ENCODE measurements around the gene CHIT1.

Gene CHIT1

DNA sequence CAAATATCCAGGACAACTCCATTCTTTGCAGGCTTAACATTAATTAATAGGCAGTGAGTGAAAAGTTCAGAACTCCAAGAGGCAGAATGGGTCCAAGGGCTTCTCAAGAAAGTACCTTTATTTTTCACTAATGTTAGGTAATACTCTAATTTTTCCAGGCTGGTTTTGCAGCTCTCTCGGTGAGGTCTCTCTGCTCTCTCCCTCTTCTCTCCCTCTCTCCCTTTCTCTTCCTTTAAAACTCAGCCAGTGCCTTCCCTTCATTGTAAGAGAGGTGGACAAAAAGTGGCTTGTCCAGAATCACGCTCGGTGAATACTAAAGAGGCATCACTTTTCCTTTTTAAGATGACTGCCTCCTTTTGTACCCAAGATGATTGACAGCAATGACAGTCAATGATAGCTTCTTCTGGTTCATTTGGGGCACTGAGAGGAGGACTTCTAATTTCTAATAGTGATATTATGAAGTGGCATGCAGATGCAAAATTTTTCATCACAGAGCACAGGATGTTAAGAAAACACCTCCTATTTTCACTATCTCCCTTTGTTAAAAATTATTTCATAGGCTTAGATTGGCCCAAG lies 41.7 kb downstream of the CHIT1 start:
- no peak for DNase-seq

DNA sequence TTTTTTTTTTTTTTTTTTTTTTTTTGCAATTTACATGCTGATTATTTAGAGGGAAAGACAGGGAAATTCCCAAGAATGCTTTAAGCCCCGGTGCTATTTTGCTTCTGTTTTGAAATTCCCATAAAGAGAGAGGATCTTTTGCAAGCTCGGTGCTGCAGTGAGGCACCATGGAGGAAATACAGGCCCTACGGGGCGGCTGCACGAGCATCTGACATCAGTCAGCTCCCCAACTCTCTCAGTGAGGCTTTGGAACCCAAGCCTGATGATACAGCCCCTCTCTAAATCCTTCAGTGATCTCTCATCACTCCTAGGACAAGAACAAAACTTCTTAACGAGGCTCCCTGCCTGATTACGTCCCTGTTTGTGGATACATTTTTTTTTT lies 42.2 kb downstream of the CHIT1 start:
- no peak for DNase-seq

DNA sequence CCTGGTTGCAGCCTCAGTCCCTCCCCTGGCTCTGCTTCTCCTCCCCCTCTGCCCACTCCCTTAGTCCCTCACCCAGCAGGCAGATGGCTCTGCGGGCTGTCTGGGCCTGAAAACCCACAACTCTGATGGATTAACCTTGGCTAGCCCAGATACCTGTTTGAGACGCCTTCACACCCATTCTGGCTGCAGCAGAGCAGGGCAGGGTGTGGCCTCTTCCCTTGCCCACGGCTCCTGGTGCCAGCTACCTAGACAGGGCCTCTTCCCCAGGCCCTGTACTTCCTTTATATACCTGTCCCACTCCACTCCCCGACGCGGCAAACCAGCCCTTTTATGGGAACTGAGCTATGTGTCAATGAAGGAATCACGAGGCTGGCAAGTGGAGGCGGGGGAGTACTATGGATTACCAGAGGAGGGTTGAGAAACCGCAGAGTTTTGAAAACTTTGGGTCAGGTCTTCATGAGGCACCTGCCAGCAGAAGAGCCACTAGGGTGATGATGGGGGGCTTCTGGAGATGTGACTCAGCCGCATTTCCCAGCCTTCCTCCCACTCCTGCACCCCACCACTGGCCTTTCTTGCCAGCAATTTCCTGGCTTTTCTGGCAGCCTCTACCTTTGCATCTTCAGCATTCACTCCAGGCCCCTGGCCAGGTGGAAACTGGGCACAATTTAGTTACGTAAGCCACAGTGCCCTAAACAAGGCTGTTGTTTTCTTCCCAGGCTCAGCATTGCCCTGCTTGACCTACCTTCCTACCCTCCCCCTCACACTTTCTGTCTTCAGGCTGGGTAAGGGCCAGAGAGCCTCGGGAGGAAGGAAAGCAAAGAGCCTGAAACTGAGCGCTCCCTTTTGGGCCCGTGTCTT lies 42.8 kb downstream of the CHIT1 start, which contains the start of gene CHI3L1:
TSS of gene CHI3L1 (minus strand) at position 259 of the 858 bp plus-strand sequence. CDS start at position 178, 81 bp downstream.
- no peak for DNase-seq

DNA sequence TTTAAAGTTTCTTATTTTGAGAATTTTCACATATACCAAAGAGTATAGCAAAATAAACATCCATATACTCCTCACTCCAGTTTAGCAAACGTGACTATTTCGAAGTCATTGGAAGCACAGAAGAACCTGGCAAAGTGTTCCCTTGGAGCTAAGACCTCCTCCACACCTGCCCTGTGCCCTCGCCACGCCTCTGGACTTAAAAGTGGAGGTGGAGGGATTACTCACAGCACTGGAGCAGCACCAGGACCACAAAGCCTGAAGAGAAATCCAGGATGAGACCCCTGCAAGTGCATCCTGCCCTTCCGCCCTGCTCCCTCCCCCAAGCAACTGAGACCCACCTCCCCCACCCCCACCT lies 43.4 kb downstream of the CHIT1 start:
- DNase-seq: no peak

DNA sequence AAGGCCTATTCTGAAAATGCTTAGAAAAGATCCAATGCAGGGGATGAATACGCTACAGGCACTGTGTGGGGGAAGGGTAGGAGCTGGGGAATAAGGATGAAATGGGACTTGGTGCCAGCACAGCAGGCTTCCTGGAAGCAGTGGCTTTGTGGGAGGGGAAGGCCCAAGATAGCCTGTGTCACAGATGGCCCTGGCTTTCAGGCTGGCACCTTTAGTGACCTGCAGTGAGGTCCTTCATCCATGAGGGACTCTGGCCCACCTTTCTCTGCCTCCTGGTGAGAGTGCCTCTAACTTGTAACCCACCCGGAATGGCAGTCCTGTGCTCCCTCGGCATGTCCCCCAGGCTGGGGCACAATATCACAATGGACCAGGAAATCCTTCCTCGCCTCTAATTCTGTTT lies 43.9 kb downstream of the CHIT1 start:
- DNase-seq: no peak

DNA sequence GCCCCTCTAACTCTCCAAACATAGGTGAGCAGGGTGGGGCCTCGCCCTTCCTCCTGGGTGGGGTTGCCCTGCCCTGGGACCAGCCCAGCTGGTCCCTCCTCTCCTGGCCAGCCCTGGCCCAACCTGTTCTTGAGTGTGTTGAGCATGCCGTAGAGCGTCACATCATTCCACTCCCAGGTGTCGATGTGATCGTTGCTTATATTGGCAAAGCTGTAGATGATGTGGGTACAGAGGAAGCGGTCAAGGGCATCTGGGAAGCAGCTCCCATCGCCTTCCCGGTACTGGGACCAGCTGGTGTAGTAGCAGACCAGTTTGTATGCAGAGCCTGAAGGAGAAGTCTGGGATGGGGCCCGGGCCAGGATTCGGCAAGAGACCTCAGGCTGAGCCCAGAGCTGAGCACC lies 44.4 kb downstream of the CHIT1 start:
- no peak for DNase-seq

DNA sequence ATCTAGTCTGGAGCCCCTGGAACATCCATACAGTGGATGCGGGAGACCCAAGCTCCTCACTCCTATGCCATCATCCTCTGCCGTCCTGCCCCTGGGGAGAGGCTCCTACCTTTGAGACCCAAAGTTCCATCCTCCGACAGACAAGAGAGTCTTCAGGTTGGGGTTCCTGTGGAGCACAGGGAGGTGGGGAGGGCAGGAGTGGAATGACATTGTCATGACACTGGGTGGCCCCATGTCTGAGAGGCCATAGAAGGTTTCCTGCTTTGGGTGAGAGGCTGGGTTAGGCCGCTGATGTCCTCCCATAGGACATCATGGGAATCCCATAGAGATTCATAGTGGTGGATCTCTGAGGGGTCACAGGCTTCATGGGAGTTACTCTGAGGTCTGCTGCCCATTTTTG lies 45.0 kb downstream of the CHIT1 start:
- DNase-seq: no peak

DNA sequence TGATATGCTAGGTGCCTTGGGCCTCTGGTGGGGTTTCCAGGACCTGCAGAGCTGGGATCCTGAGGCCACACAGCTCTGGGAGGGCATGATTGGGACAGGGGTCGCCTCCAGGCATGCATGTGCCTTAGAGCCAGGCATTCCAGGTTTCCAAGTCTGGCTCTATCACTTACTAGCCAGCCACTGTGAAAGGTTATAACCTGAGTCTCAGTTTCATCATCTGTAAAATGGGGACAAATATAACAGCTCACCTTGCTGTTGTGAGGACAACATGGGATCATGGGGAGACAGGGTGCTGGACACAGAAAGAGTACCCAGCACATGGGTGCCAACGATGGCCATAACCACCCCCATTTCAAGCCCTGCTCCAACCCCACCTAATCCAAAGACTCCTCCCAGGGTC lies 45.6 kb downstream of the CHIT1 start:
- no peak for DNase-seq

DNA sequence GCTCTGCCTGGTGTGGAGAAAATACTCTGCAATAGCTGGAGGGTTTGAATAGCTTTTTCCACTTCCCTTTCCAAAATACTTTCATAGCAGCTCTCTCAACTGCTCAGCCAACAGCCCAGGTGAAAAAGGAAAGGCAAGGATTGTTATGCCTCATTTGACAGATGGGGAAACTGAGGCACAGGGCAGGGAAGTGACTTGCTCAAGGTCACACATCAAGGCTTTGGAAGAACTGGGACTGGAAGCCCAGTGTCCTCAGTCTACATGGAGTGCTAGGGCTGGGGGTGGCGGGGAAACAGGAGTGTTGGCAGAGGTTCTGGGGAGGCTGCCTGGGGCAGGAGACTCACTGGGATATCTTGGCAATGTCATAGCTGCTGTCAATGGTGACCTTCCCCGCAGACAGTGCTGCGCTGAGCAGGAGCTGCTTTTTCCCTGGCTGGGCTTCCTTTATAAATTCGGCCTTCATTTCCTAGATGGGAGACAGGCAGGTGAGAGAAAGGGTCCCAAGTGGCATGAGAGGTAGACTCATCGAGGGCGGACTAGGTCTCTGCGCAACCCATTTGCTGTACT lies 47.0 kb downstream of the CHIT1 start:
- no peak for DNase-seq

DNA sequence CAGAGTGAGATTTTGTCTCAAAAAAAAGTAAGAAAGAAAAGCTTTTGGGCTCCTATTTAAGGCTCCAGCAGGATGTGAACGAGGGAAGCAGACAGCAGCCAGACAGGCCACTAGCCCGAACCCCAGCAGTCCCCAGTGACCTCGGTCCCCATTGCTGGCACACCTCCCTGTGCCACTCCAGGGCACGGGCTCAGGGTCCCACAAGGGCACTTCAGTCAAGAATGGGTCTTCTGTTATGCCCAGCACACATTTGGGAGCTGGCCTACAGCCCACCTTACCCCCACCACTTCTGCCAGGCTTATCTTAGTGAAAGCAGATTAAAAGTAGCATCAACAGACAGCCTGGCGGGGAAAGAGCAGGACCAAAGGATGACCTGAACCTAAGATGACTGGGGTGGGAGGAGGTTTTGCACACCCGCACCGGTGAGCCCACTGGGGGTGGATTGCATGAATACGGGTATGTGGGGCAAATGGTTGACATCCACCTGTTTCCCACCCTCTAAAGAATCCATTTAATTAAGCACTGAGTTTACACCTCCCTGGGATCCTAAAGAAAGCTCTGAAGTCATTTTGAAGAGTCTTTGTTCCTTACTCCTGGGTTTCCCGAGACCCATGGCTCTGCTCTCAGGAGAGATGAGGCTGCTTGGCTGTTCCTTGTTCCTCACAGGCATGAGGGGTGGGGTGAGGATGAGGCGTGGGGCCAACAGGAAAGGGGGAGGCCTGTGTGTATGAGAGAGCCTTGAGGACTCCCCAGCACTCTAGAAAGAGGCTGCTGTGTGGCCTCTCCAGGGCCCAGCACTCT lies 47.7 kb downstream of the CHIT1 start:
- DNase-seq: no peak

DNA sequence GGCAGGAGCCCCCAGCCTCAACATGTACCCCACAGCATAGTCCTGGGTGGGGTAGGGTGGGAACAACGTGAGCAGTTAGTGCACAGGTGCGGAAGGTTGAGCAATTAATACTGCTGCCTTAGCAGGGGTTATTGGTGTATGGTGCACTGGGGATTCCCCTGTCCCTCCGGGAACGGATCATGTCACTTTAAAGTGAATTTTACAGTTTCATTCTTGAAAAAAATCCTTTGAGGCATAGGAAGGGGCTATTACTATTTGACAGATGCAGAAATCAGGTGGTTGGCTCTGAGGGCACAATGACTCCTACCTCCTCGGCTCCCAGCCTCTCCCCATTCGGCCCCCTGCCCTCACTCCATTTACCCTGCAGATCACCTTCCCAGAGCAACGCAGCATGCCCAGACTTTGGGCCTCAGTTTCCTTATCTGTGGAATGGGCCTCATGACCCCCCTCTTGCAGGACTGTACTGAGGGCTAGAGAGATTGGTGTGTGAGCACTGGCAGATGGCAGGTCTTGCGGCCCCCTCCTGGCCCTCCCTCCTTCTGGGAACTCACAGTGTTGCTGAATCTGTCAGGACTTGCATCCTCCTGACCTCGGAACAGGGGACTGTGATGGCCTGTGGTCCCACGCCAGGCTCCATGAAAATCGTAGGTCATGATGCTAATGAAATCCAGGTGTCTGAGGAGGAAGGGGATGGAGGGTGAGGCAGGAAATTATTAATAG lies 48.7 kb downstream of the CHIT1 start:
- DNase-seq: no peak

DNA sequence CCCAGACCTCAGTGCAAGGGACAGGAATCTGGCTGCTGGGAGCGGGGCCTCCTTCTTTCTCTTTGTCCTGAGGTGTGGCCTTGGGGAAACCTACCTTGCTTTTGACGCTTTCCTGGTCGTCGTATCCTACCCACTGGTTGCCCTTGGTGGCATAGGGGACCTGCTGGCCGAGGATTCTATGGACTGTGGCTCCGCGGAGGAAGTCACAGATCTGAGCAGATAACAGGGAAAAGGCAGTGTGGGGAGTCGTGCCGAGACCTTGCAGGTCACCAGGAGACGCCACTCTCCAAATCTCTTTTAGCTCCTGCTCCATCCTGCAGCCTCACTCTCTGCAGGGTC lies 49.8 kb downstream of the CHIT1 start:
- no peak for DNase-seq

DNA sequence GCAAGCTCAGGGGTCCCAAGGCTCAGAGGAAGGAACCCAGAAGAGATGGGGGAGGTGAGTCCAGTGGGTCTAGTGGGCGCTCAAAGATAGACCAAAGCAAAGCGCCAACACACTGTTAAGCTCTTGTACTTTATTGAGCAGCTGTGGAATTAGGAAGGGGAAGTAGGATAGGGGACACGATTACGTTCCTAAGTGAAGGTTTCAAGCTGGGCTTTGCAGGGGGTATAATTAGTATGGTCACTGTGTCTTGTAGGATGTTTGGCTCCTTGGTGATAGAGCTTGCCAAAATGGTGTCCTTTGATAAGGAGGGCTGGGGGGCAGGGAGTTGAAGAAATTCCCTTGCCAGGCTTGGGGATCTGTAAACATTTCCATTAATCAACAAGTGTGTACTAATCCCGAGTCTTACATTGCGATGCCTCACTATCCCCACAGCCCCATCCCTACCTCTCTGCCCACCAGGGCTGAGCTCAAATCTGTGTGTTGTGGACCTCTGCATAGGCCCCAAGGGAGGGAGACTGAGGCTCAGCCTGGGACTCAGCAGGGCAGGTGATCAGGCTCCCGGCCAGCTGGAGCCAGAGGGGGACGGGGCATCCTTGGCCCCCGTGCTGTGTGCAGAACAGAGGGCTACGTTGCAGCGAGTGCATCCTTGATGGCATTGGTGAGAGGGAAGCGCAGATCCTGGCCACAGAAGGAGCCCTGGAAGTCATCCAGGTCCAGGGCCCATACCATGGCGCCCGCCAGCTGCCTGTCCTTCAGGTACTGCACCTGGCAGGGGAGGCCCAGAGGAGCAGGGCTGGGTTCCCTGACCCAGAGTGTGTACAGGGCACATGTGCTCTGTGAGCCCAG lies 50.4 kb downstream of the CHIT1 start:
- DNase-seq: no peak

DNA sequence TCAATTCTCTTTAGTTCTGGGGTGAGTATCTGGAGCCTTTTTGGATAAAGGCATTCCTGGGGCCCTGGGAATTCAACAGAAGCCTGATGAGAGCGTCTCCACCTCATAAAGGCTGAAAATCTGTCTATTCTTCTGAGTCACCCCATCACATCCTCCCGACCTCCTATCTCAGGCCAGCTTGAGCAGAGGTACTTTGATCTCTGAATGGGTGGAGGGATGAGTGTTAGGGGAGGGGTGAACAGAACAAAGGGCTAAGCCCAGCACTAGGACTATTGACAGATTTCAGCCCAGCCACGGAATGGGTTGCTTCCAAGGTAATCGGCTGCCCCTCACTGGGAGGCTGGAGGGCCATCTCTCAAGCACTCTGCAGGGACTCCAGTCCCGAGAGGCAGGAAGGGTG lies 51.4 kb downstream of the CHIT1 start:
- no peak for DNase-seq

DNA sequence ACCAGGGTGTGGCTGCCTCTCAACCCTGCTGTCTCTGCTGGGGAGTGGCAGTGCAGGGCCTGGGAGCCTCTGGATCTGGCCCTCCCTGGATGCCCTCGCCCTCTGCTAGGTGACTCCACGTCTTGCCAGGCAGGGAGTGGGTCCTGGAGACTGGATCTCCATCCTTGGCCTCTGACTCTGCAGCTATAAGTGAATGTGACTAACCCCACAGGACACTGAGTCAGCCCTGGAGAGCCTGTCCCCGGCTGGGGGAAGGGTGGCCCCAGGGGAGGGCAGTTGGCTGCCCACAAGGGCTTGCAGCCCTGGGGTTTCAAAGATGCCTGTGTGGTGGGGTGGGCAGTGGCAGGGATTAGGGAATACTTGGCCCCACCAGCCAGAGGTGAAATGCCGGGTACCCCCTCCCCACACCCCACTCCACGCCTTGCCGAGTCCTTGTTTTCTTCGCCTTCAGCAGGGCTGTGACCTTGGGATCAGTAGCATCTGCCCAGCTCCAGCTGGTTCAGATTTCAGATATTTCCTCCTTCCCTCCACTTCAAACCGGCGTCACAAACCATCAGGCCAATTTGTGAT lies 51.9 kb downstream of the CHIT1 start:
- no peak for DNase-seq

DNA sequence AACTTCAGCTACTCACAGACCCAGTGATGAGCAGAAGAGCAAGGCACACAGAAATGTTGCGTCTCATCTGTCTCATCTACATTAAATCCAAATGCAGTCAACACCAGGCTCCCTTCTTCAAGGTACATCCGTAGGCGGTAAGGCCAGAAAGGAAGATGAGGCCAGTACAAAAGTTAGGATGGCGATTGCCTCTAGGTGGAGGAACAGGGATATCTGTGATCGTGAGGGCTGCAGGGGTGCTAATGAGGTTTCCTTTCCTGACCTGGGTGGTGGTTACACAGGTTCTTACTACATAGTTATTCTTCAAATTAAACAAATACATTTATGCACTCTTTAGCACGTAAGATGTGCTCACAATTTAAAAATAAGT lies 52.5 kb downstream of the CHIT1 start:
- no peak for DNase-seq

DNA sequence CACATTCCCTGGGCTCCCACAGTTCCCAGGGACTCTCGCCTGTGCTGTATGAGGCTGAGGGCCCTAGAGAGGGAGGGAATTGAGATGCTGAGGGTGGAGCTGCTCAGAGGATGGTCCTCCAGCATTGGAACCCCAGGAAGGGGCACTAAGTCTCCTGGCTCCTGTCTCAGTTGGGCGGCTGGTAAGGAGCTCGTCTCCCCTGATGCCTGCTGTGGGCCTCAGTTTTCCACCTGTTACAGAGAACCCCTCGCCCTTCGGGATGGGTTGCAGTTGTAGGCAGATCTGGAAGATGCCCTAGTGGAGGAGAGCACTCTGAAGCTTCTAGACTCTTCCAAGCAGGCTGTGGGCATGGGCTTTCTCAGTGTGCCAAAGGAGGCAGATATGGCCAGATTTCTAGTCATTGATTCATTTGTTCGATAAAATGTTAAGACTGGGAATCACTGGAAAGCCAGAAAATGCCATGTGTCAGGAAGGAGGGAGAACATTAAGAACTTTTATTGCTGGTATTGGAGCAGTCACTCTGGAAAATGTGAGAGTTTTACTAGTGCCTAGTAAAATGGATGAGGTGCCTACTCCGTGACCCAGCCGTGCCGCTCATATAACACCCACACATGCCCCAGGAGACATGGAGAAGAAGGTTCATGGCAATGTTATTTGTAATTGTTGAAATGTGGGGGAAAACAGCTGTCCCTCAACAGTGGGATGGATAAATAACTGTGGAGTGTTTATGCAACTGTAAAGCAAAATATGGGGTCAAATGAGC lies 53.0 kb downstream of the CHIT1 start:
- DNase-seq: no peak

DNA sequence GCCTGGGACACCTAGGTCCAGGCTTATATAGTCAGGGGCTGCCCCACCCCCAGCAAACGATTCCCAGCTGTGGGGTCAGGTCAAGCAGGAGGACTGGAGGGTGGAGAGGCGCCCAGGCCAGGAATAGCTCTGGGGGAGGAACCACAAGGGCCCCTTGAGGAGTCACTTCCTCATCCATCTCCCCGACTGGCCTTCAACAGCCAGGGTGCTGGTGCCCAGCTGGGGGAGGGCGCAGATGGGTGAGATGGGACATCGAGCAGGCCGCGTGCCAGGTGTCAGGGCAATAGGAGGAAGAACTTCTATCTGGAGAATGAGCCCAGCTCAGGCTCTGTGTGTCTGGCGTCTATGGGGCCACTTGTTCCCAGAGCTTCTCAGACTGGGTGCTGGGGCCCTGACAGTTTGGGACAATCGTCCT lies 53.6 kb downstream of the CHIT1 start:
- no peak for DNase-seq

DNA sequence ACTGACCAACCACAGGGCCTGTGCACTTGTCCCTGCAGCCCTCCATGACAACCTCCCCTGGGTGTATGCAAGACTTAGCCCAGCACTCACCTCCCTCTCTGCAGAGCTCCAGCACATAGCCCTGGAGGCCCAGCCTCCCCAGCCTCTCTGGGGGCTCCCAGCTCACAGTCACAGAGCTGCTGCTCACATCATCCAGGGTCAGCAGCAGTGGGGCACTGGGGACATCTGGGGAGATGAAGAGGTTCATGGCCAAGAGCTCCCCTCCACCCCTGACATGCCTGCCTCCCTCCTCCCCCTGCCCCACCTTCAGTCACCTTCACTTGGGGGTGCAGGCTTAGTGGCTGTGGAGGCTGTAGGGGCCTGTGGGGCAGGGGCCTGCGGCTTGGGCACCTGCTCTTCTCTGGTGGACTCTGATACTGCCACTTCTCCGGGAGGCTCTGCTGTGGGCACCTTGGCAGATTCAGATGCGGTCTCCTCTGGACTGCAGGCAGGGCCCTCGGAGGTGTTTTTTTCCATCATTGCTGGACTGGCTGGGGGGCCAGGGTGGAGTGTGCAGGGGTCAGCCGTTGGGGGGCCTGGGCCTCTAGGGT lies 54.1 kb downstream of the CHIT1 start, which contains the start of gene MYBPH:
TSS of gene MYBPH (minus strand) at position 590 of the 590 bp plus-strand sequence. CDS start at position 519, 71 bp downstream.
- no peak for DNase-seq

DNA sequence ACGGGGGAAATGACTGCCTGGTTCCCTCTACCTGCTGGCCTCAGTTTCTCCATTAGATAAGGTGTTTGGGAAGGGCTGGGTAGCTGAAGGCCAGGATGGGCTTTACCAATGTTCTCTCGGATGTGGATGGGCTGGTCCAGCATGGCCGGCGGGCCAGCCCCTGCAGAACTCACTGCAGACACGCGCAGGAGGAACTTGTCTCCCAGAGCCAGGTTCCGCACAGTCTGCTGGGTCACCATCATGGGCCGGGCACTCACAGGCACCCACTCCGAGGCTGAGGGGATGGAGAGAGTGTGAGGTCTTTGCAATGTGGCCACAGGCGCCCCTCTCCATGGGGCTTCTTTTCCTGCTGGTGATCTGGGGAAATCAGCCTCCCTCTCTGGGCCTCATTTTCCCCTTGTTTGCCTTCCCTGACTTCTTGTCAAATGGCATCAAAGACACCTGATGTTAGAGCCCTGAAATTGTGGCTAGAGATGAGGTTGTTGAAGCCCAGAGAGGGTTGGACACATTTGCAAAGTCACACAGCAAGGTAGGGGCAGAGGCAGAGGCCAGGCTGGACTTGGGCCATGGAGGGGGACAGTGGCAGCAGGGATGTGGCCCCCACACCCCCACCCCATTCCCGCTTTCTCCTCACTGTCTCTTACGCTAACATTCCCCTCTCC lies 55.0 kb downstream of the CHIT1 start:
- no peak for DNase-seq

Data from activated CD4-positive, alpha-beta T cell treated with anti-CD3 and anti-CD28 coated beads, Interleukin-2, amount 50 U/mL, for 48 hours (primary cell).